Measurements from ENCODE around the gene SHH. TPM values are rescaled to one million over a fixed set of nuclear protein-coding genes. Genes with fewer than 3 reads are reported as not detected.

Gene SHH
- total RNA-seq, 1 experiment from 2014 or later: 22.9 TPM

DNA sequence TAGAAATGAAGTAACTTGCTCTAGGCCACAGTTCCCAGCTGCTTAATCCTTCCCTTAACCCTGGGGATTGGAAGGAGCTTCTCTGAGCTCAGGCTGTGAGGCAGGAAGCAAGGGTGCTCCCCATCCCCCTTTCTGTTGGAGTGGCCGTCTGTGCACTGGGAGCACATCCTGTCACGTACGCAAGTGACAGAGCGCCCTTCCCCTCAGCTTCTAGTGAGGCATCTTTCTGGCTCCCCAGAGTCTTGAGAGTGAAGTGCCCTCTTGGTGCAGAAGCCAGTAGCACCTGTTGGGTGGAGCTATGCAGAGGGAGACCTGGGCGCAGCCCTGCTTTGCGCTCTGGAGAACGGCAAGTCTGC, 47.8 kb downstream of the SHH start:
- DNase-seq (ENCODE audit: low read depth, low spot score) (no peak), ATAC-seq (no peak)
- no peak overlapping the region for H3K27ac ChIP-seq (ENCODE audit: low read length)
- H3K4me1 ChIP-seq (ENCODE audit: control insufficient read depth, insufficient read depth, low read length): no peaks in the 10 kb centered on the region
- peaks cover 11% of the 10 kb centered on the region for H3K36me3 ChIP-seq (ENCODE audit: control insufficient read depth, insufficient read depth, low read length)
- H3K27me3 ChIP-seq (ENCODE audit: control insufficient read depth, insufficient read depth, low read length): no peaks in the 10 kb centered on the region
- intact Hi-C loops (cut with micrococcal nuclease; ENCODE audit: unreplicated experiment) (no loop called here), in situ Hi-C loops (cut with HindIII; ENCODE audit: low pct_unique_long_range_greater_than_20kb, low sequenced_read_pairs) (no loop called here)
- BruUV-seq (replicated peaks): no TSS peak
- no peaks in the 10 kb centered on the region for H3K9me3 ChIP-seq (ENCODE audit: control insufficient read depth, insufficient read depth, low read depth, low read length)
- ChIA-PET CTCF (no interaction called here), POLR2A (no interaction called here)
- no peak overlapping the region for H3K4me3 ChIP-seq (ENCODE audit: low read depth in 2 of 2, low read length in 2 of 2)
- TF ChIP-seq SIN3A (IDR thresholded peaks at IDR 0.05; ENCODE audit: borderline replicate concordance, insufficient read depth, low read depth, low read length) (no peak), TCF7L2 (IDR thresholded peaks at IDR 0.05; ENCODE audit: low read depth, low read length) (no peak), POLR2AphosphoS5 (IDR thresholded peaks at IDR 0.05; ENCODE audit: low read depth, low read length) (no peak)
- TF ChIP-seq, protein P1, sequence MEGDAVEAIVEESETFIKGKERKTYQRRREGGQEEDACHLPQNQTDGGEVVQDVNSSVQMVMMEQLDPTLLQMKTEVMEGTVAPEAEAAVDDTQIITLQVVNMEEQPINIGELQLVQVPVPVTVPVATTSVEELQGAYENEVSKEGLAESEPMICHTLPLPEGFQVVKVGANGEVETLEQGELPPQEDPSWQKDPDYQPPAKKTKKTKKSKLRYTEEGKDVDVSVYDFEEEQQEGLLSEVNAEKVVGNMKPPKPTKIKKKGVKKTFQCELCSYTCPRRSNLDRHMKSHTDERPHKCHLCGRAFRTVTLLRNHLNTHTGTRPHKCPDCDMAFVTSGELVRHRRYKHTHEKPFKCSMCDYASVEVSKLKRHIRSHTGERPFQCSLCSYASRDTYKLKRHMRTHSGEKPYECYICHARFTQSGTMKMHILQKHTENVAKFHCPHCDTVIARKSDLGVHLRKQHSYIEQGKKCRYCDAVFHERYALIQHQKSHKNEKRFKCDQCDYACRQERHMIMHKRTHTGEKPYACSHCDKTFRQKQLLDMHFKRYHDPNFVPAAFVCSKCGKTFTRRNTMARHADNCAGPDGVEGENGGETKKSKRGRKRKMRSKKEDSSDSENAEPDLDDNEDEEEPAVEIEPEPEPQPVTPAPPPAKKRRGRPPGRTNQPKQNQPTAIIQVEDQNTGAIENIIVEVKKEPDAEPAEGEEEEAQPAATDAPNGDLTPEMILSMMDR (IDR thresholded peaks at IDR 0.05): no peak
- TF ChIP-seq, protein P2, sequence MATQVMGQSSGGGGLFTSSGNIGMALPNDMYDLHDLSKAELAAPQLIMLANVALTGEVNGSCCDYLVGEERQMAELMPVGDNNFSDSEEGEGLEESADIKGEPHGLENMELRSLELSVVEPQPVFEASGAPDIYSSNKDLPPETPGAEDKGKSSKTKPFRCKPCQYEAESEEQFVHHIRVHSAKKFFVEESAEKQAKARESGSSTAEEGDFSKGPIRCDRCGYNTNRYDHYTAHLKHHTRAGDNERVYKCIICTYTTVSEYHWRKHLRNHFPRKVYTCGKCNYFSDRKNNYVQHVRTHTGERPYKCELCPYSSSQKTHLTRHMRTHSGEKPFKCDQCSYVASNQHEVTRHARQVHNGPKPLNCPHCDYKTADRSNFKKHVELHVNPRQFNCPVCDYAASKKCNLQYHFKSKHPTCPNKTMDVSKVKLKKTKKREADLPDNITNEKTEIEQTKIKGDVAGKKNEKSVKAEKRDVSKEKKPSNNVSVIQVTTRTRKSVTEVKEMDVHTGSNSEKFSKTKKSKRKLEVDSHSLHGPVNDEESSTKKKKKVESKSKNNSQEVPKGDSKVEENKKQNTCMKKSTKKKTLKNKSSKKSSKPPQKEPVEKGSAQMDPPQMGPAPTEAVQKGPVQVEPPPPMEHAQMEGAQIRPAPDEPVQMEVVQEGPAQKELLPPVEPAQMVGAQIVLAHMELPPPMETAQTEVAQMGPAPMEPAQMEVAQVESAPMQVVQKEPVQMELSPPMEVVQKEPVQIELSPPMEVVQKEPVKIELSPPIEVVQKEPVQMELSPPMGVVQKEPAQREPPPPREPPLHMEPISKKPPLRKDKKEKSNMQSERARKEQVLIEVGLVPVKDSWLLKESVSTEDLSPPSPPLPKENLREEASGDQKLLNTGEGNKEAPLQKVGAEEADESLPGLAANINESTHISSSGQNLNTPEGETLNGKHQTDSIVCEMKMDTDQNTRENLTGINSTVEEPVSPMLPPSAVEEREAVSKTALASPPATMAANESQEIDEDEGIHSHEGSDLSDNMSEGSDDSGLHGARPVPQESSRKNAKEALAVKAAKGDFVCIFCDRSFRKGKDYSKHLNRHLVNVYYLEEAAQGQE (IDR thresholded peaks at IDR 0.05; ENCODE audit: insufficient read depth in 1 of 2, low read depth in 2 of 2, low read length in 1 of 2): no peak

DNA sequence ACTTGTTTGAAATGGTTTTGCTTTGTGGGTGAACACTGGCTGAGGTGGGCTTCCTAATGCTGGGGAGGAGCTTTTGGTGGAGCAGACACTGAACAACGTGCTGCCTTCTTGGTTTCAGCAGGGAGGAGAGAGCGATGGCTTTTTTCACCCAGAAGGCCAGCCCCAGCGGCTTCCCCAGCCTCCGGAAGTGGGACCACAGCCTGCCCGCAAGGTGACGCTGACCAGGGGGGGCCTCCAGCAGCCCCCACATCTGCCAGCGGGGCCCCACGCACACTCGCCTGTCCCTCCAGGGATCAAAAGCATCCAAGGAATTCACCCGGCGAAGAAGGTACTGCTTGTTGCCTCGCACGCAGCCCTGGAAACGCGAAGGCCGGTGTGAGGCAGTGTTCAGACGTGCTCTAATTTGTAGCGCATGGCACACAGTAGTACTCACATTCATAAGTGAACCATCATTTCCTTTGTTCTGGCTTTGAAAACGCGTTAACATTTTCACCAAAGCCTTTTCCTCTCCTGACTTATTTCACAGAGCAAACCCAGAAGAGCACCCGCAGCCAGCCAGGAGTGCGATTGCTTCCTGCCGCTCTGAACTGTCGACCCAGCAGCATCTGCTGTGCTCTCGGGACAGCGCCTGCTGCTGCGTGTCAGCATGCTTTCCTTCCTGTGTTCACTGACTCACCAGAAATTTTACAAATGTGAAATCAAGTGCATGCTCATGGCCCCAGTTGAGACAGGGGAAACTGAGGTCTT, 48.4 kb downstream of the SHH start:
- H3K27me3 ChIP-seq (ENCODE audit: control insufficient read depth, insufficient read depth, low read length): no peaks in the 10 kb centered on the region
- no TSS peak for BruUV-seq (replicated peaks)
- no peak overlapping the region for H3K27ac ChIP-seq (ENCODE audit: low read length)
- peaks cover 11% of the 10 kb centered on the region for H3K36me3 ChIP-seq (ENCODE audit: control insufficient read depth, insufficient read depth, low read length)
- H3K4me3 ChIP-seq (ENCODE audit: low read depth in 2 of 2, low read length in 2 of 2): no peak overlapping the region
- intact Hi-C loops (cut with micrococcal nuclease; ENCODE audit: unreplicated experiment) (no loop called here), in situ Hi-C loops (cut with HindIII; ENCODE audit: low pct_unique_long_range_greater_than_20kb, low sequenced_read_pairs) (no loop called here)
- TF ChIP-seq POLR2AphosphoS5 (IDR thresholded peaks at IDR 0.05; ENCODE audit: low read depth, low read length): no peak
- TF ChIP-seq, protein P2 (IDR thresholded peaks at IDR 0.05; ENCODE audit: insufficient read depth in 1 of 2, low read depth in 2 of 2, low read length in 1 of 2): no peak
- TF ChIP-seq, protein P1 (IDR thresholded peaks at IDR 0.05): no peak
- no peak for TF ChIP-seq TCF7L2 (IDR thresholded peaks at IDR 0.05; ENCODE audit: low read depth, low read length)
- TF ChIP-seq SIN3A (IDR thresholded peaks at IDR 0.05; ENCODE audit: borderline replicate concordance, insufficient read depth, low read depth, low read length): no peak
- CTCF ChIA-PET: no interaction called here
- no peaks in the 10 kb centered on the region for H3K4me1 ChIP-seq (ENCODE audit: control insufficient read depth, insufficient read depth, low read length)
- DNase-seq (ENCODE audit: low read depth, low spot score) (no peak), ATAC-seq (no peak)
- POLR2A ChIA-PET: no interaction called here
- H3K9me3 ChIP-seq (ENCODE audit: control insufficient read depth, insufficient read depth, low read depth, low read length): no peaks in the 10 kb centered on the region

Data from Panc1 (cell line).